Subcutaneous abdominal adipose tissue (tissue), 5 donors: Measurements from ENCODE around the gene DDR2.
A peak's percentile ranks its signal among the peaks of the same experiment; 100 is the strongest.
"Not testable (repeated sequence)": the region's sequence is repeated elsewhere in the genome, so short reads cannot be mapped to it uniquely, and the experiment has no call there.

Experiments used
- H3K27ac ChIP-seq: one replicate; pipeline ENCODE4 v1.7.0; 2013; ENCODE audit warnings: low read depth, mild to moderate bottlenecking, inconsistent platforms, low read length, moderate library complexity
- H3K27me3 ChIP-seq, 5 donors: one replicate each; pipeline ENCODE4 v1.7.0; 2013; ENCODE audit warnings: low read length in 5 of 5, inconsistent platforms in 1 of 5; ENCODE audit not compliant: control insufficient read depth in 5 of 5, insufficient read depth in 4 of 5
- H3K36me3 ChIP-seq, 5 donors: one replicate each; pipeline ENCODE4 v1.7.0; 2013; ENCODE audit warnings: low read length in 5 of 5; ENCODE audit not compliant: control insufficient read depth in 5 of 5, insufficient read depth in 5 of 5
- H3K4me1 ChIP-seq, 5 donors: one replicate each; pipeline ENCODE4 v1.7.0; 2013; ENCODE audit warnings: low read length in 5 of 5, mild to moderate bottlenecking in 3 of 5, moderate library complexity in 1 of 5; ENCODE audit not compliant: control insufficient read depth in 5 of 5, insufficient read depth in 5 of 5
- H3K4me3 ChIP-seq, 5 donors: one replicate each; pipeline ENCODE4 v1.7.0; 2013; ENCODE audit warnings: low read length in 5 of 5, low read depth in 1 of 5
- H3K9ac ChIP-seq, 5 donors: one replicate each; pipeline ENCODE4 v1.7.0; 2013; ENCODE audit warnings: low read length in 5 of 5, mild to moderate bottlenecking in 4 of 5, moderate library complexity in 3 of 5
- H3K9me3 ChIP-seq, 5 donors: one replicate each; pipeline ENCODE4 v1.7.0; 2013; ENCODE audit warnings: low read length in 5 of 5; ENCODE audit not compliant: control insufficient read depth in 5 of 5
- donor health status: healthy.
- donor health status: healthy.
- donor health status: healthy.
- donor health status: healthy.
- donor health status: healthy.

Gene DDR2

GRCh38 chr1:162779043-162779442 is 146.8 kb downstream of the DDR2 start:
- H3K27me3 ChIP-seq: no peaks in the 10 kb centered on the region
- peaks cover 0 to 16% (median 10%) of the 10 kb centered on the region in 5 donors for H3K4me1 ChIP-seq
- H3K36me3 ChIP-seq: peaks cover 36 to 53% (median 44%) of the 10 kb centered on the region in 5 donors
- H3K4me3 ChIP-seq: no peak overlapping the region
- H3K9me3 ChIP-seq: no peaks in the 10 kb centered on the region
- no peak overlapping the region for H3K9ac ChIP-seq
- H3K27ac ChIP-seq: no peak overlapping the region

DNA sequence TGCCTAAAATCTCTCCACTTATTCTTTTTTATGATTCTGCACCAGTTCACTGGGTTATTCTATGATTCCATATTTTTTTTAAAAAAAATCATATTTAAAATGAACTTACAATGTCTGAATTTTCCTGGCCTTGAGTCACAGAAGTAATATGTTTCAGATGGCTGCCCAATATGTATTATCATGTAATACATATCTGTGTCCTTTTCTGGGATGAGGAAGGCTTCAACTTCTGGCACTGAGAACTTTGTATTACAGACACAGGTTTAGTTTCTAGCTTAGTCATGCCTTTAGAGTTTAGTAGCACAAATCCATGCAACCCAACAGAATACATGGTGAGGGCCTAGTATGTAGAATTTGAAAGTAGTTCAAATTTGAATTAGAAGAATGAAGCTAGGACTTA is 150.4 kb downstream of the DDR2 start:
- H3K4me3 ChIP-seq: no peak overlapping the region
- H3K4me1 ChIP-seq: peaks cover 0 to 13% (median 10%) of the 10 kb centered on the region in 5 donors
- peaks cover 22 to 40% (median 28%) of the 10 kb centered on the region in 5 donors for H3K36me3 ChIP-seq
- no peaks in the 10 kb centered on the region for H3K9me3 ChIP-seq
- H3K27me3 ChIP-seq: no peaks in the 10 kb centered on the region
- H3K9ac ChIP-seq: no peak overlapping the region
- no peak overlapping the region for H3K27ac ChIP-seq

DNA sequence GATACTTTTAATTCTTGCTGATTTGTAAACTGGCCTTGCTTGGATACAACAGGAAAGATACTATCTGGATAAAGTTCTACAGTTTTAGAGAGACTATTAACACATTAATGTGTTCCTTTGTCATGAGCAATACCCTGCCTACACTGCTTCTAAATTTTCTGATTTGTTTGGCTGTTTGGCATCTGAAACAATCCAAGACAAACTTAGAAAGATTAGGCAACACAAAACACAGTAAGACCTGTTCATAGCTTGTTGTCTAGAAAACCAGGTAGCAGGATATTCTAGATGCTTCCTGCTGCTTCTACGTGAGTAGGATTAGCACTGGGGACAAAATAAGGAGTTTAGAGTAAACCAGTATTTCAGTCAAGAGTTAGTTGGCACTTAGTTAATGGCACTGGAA is 152.7 kb downstream of the DDR2 start:
- H3K27me3 ChIP-seq, H3K4me1 ChIP-seq, H3K27ac ChIP-seq, H3K9me3 ChIP-seq, H3K4me3 ChIP-seq, H3K9ac ChIP-seq: not testable (repeated sequence)
- peaks cover 16 to 25% (median 19%) of the 10 kb centered on the region in 5 donors for H3K36me3 ChIP-seq

DNA sequence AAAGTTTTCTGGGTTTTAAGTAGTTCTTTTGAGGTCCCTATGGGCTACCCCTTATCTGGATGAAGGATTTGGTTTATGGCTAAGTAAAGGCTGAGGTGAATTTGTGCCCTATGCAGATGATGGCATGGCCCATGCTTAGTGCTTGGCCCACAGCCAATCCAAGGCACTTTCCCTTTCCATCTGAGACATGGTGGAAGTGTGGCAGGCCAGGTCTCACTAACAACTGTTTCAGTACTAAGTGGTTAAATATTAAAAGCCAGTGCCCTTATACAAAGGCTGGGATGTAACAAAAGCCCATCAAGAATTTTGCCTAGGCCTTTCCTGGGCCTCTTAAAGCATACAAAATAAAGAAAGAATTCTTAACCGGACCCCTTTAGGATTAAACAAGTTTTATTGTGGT is 156.5 kb downstream of the DDR2 start:
- H3K36me3 ChIP-seq, H3K9ac ChIP-seq, H3K27me3 ChIP-seq, H3K4me3 ChIP-seq, H3K4me1 ChIP-seq, H3K27ac ChIP-seq, H3K9me3 ChIP-seq: not testable (repeated sequence)

DNA sequence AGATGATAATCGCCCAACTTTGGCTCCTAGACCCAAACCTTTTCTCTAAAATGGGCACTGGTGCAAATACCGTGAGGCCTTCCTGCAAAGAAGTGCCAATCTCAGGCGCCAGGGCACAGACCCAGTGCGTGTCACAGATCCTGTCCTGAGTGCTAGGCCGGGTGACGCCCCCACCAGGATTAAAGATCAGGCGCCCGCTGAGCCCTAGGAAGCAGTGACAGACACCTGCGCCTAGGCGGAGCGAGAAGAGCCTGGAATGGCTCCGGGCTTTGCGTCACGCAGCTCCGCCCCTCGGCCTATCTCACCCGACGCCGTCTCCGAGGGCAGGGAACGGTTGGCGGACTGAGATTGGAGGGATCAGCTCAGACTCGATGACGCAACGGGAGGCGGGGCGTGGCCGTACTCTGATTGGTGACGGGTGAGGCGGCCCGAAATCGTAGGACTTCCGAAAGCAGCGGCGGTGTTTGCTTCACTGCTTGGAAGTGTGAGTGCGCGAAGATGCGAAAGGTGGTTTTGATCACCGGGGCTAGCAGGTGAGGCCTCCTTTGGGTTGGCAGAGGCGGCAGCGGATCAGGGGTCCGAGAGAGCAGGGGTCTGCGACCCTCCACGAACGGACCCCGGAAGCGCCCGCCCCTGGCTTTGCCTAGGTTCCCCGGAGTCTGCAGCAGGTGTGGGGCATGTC is 158.2 kb downstream of the DDR2 start, which contains the start of gene HSD17B7:
Gene HSD17B7 (plus strand): TSS at position 400 of the 682 bp plus-strand sequence. CDS start 99 bp downstream, at position 499.
- not testable (repeated sequence) for H3K36me3 ChIP-seq, H3K9me3 ChIP-seq, H3K4me1 ChIP-seq, H3K27me3 ChIP-seq
- peak within 1 kb of the TSS; percentile 74 for H3K27ac ChIP-seq
- peak within 1 kb of the TSS in 4 of 5 donors; percentile 22 to 70 (median 54) for H3K9ac ChIP-seq
- H3K4me3 ChIP-seq: peak within 1 kb of the TSS; percentile 58 to 68 (median 67)

GRCh38 chr1:162790985-162791357 is 158.7 kb downstream of the DDR2 start:
- not testable (repeated sequence) for H3K9me3 ChIP-seq, H3K4me1 ChIP-seq, H3K36me3 ChIP-seq, H3K27ac ChIP-seq, H3K27me3 ChIP-seq
- Histone ChIP-seq H3K4me3 (peak overlapping the region; percentile 57 to 68 (median 67)), H3K9ac (peak overlapping the region in 1 of 5 donors; percentile 59)

DNA sequence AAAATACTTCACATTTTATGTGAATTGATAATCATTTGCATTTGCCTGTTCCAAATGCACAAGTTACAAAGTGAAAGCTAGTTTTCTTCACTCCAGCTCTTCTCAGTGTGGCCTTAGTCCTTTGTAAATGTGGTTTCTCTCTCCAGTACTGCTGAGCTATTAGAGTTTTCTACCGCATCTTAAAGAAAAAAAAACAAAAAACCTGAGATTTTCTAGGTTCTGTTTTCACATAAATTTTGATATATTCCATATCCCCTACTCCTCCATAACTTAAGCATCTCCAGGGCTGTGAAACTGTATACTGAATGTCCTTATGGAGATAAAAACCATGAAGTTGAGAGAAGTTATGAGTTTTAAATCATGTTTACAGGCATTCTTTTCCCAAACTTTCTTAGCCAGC is 162.0 kb downstream of the DDR2 start:
- H3K4me3 ChIP-seq, H3K9me3 ChIP-seq, H3K27me3 ChIP-seq, H3K27ac ChIP-seq, H3K36me3 ChIP-seq, H3K9ac ChIP-seq, H3K4me1 ChIP-seq: not testable (repeated sequence)

GRCh38 chr1:162796617-162797279 is 164.5 kb downstream of the DDR2 start:
- not testable (repeated sequence) for H3K9ac ChIP-seq, H3K27ac ChIP-seq, H3K4me3 ChIP-seq, H3K27me3 ChIP-seq, H3K9me3 ChIP-seq, H3K4me1 ChIP-seq
- peaks cover 0 to 13% (median 5%) of the 10 kb centered on the region in 5 donors for H3K36me3 ChIP-seq

GRCh38 chr1:162799995-162800830 is 167.9 kb downstream of the DDR2 start:
- peaks cover 5 to 16% (median 9%) of the 10 kb centered on the region in 5 donors for H3K36me3 ChIP-seq
- H3K9me3 ChIP-seq, H3K4me1 ChIP-seq, H3K4me3 ChIP-seq, H3K9ac ChIP-seq, H3K27me3 ChIP-seq, H3K27ac ChIP-seq: not testable (repeated sequence)

DNA sequence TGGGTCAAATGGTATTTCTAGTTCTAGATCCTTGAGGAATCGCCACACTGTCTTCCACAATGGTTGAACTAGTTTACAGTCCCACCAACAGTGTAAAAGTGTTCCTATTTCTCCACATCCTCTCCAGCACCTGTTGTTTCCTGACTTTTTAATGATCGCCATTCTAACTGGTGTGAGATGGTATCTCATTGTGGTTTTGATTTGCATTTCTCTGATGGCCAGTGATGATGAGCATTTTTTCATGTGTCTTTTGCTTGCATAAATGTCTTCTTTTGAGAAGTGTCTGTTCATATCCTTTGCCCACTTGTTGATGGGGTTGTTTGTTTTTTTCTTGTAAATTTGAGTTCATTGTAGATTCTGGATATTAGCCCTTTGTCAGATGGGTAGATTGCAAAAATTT is 175.2 kb downstream of the DDR2 start:
- not testable (repeated sequence) for H3K4me1 ChIP-seq, H3K4me3 ChIP-seq, H3K9ac ChIP-seq, H3K9me3 ChIP-seq, H3K27ac ChIP-seq, H3K27me3 ChIP-seq
- peaks cover 9 to 13% (median 11%) of the 10 kb centered on the region in 5 donors for H3K36me3 ChIP-seq
